ENCODE measurements around the gene OR1L8. TPM values are rescaled to one million over a fixed set of nuclear protein-coding genes. Genes with fewer than 3 reads are reported as not detected.
"Not testable (repeated sequence)": the region's sequence is repeated elsewhere in the genome, so short reads cannot be mapped to it uniquely, and the experiment has no call there.

OR1L8 gene
- polyA plus RNA-seq (0.73 TPM in 1 of 2 replicates, not detected in the other), polyA minus RNA-seq (not detected in 2 replicates)

- not testable (repeated sequence) for H3K79me2 ChIP-seq (replicated peaks; ENCODE audit: insufficient read depth, low read length); H3K4me2 ChIP-seq (ENCODE audit: low read length); H3F3A ChIP-seq (ENCODE audit: insufficient read depth, low read length, poor library complexity, severe bottlenecking); H3K9ac ChIP-seq (ENCODE audit: low read length); H3K9me2 ChIP-seq (ENCODE audit: insufficient read depth, low read length); H3K27ac ChIP-seq (ENCODE audit: low read length); H3K36me3 ChIP-seq (ENCODE audit: insufficient read depth, low read length); H4K20me1 ChIP-seq (ENCODE audit: insufficient read depth); H3K4me3 ChIP-seq (ENCODE audit: low read length); H3K27me3 ChIP-seq (ENCODE audit: insufficient read depth, low read depth, low read length); H3K9me3 ChIP-seq (ENCODE audit: low read length); H2AFZ ChIP-seq (ENCODE audit: low read depth, low read length)
Observed at GRCh38 chr9:122583284-122583683, at the start of gene OR1L8. Gene OR1L8 (minus strand): TSS chr9:122583384. CDS start chr9:122568477, 14,907 bp downstream.

- TF ChIP-seq TAF1 (IDR thresholded peaks at IDR 0.05; ENCODE audit: low read depth): no peak
- TF ChIP-seq REST (IDR thresholded peaks at IDR 0.05; ENCODE audit: borderline replicate concordance): no peak
- TF ChIP-seq EP300 (conservative IDR thresholded peaks at IDR 0.05; ENCODE audit: poor library complexity, severe bottlenecking): no peak
- TF ChIP-seq EZH2 (IDR thresholded peaks at IDR 0.05; ENCODE audit: borderline replicate concordance, insufficient read depth, low read length, poor library complexity, severe bottlenecking): no peak
- no peak for TF ChIP-seq POLR2AphosphoS5 (IDR thresholded peaks at IDR 0.05)
- TF ChIP-seq RAD21 (conservative IDR thresholded peaks at IDR 0.05): no peak
- no peak for TF ChIP-seq CTCF (IDR thresholded peaks at IDR 0.05; ENCODE audit: poor library complexity, severe bottlenecking)
- H2AFZ ChIP-seq (ENCODE audit: low read depth, low read length): no peak overlapping the region
- no peaks in the 10 kb centered on the region for H3K79me2 ChIP-seq (replicated peaks; ENCODE audit: insufficient read depth, low read length)
- no peaks in the 10 kb centered on the region for H3K9me3 ChIP-seq (ENCODE audit: low read length)
- H3K9ac ChIP-seq (ENCODE audit: low read length): no peak overlapping the region
- no peaks in the 10 kb centered on the region for H3K36me3 ChIP-seq (ENCODE audit: insufficient read depth, low read length)
- H3K27me3 ChIP-seq (ENCODE audit: insufficient read depth, low read depth, low read length): no peaks in the 10 kb centered on the region
- no peaks in the 10 kb centered on the region for H3F3A ChIP-seq (ENCODE audit: insufficient read depth, low read length, poor library complexity, severe bottlenecking)
- no peak overlapping the region for H3K4me3 ChIP-seq (ENCODE audit: low read length)
- no peak overlapping the region for H3K27ac ChIP-seq (ENCODE audit: low read length)
- H3K4me2 ChIP-seq (ENCODE audit: low read length): no peak overlapping the region
- H3K9me2 ChIP-seq (ENCODE audit: insufficient read depth, low read length): no peaks in the 10 kb centered on the region
- H4K20me1 ChIP-seq (ENCODE audit: insufficient read depth): no peaks in the 10 kb centered on the region
Observed at GRCh38 chr9:122619996-122620395, 36.8 kb upstream of the OR1L8 start.

DNA sequence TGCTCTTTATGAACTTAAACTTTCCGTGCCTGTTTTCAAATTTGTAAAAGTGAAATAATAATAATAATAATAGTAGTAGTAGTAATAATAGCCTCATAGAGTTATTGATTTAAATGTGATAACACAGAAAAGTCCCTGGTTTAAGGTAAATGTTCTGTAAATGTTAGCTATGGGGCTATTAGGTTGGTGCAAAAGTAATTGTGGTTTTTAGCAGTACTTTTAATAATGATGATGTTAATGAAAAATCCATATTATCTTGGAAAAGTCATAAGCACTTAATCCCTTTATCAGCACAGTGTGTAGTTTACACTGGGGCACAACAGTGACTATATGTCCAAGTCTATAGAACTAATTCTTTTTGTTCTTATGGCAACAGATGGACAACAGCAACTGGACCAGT lies 31.2 kb upstream of the OR1L8 start, which contains the start of gene OR1Q1:
Gene OR1Q1 (plus strand): TSS at position 377 of the 400 bp plus-strand sequence. CDS start 0 bp downstream, at position 377.
- Histone ChIP-seq H3F3A (ENCODE audit: insufficient read depth, low read length, poor library complexity, severe bottlenecking) (no peaks in the 10 kb centered on the region), H3K9me2 (ENCODE audit: insufficient read depth, low read length) (no peaks in the 10 kb centered on the region), H3K27me3 (ENCODE audit: insufficient read depth, low read depth, low read length) (no peaks in the 10 kb centered on the region), H2AFZ (ENCODE audit: low read depth, low read length) (no peak within 1 kb of the TSS), H3K9ac (ENCODE audit: low read length) (no peak within 1 kb of the TSS), H3K36me3 (ENCODE audit: insufficient read depth, low read length) (no peaks in the 10 kb centered on the region), H3K27ac (ENCODE audit: low read length) (no peak within 1 kb of the TSS), H3K4me2 (ENCODE audit: low read length) (no peak within 1 kb of the TSS), H3K79me2 (replicated peaks; ENCODE audit: insufficient read depth, low read length) (no peaks in the 10 kb centered on the region), H3K4me3 (ENCODE audit: low read length) (no peak within 1 kb of the TSS), H3K9me3 (ENCODE audit: low read length) (no peaks in the 10 kb centered on the region), H4K20me1 (ENCODE audit: insufficient read depth) (no peaks in the 10 kb centered on the region)
- TF ChIP-seq TAF1 (IDR thresholded peaks at IDR 0.05; ENCODE audit: low read depth): no peak

All from neural cell (in vitro differentiated cells).